ENCODE data around the gene RRAS. TPM values are rescaled to one million over a fixed set of nuclear protein-coding genes. Genes with fewer than 3 reads are reported as not detected.
"Not testable (repeated sequence)": the region's sequence is repeated elsewhere in the genome, so short reads cannot be mapped to it uniquely, and the experiment has no call there.

The RRAS gene
- total RNA-seq, 1 donor from 2014 or later = 28.6 TPM

GRCh38 chr19:49624967-49625910 is 14.7 kb downstream of the RRAS start:
- DNase-seq (ENCODE audit: low spot score in 2 of 2, unreplicated experiment in 2 of 2) = no peak
- Mint-ChIP-seq H3K27me3 (ENCODE audit: low read depth) (no peaks in the 10 kb centered on the region), H3K27ac (no peak overlapping the region), H3K9me3 (no peaks in the 10 kb centered on the region), H3K4me1 (no peaks in the 10 kb centered on the region), H3K36me3 (peaks cover 30% of the 10 kb centered on the region), H3K4me3 (no peak overlapping the region)
- no peak for TF ChIP-seq CTCF (IDR thresholded peaks at IDR 0.05; ENCODE audit: unreplicated experiment)

GRCh38 chr19:49617860-49618259 is 22.1 kb downstream of the RRAS start:
- not testable (repeated sequence) for H3K4me1 Mint-ChIP-seq; H3K4me3 Mint-ChIP-seq; H3K27me3 Mint-ChIP-seq (ENCODE audit: low read depth); H3K27ac Mint-ChIP-seq; H3K9me3 Mint-ChIP-seq; DNase-seq (ENCODE audit: low spot score in 2 of 2, unreplicated experiment in 2 of 2)
- peaks cover 47% of the 10 kb centered on the region for H3K36me3 Mint-ChIP-seq

- DNase-seq (ENCODE audit: low spot score in 2 of 2, unreplicated experiment in 2 of 2) = no peak
- Mint-ChIP-seq H3K9me3 (no peaks in the 10 kb centered on the region), H3K27ac (no peak overlapping the region), H3K4me3 (no peak overlapping the region), H3K27me3 (ENCODE audit: low read depth) (no peaks in the 10 kb centered on the region), H3K36me3 (peaks cover 45% of the 10 kb centered on the region), H3K4me1 (no peaks in the 10 kb centered on the region)
- TF ChIP-seq CTCF (IDR thresholded peaks at IDR 0.05; ENCODE audit: unreplicated experiment) = no peak
Measured at GRCh38 chr19:49616945-49617344, 23.0 kb downstream of the RRAS start.

GRCh38 chr19:49616532-49616931 is 23.4 kb downstream of the RRAS start:
- Mint-ChIP-seq H3K27ac (no peak overlapping the region), H3K4me1 (no peaks in the 10 kb centered on the region), H3K36me3 (peaks cover 44% of the 10 kb centered on the region), H3K27me3 (ENCODE audit: low read depth) (no peaks in the 10 kb centered on the region), H3K4me3 (no peak overlapping the region), H3K9me3 (no peaks in the 10 kb centered on the region)
- no peak for DNase-seq (ENCODE audit: low spot score in 2 of 2, unreplicated experiment in 2 of 2)
- no peak for TF ChIP-seq CTCF (IDR thresholded peaks at IDR 0.05; ENCODE audit: unreplicated experiment)

- H3K27me3 Mint-ChIP-seq (ENCODE audit: low read depth) = no peaks in the 10 kb centered on the region
- no peaks in the 10 kb centered on the region for H3K4me1 Mint-ChIP-seq
- H3K9me3 Mint-ChIP-seq = no peaks in the 10 kb centered on the region
- peaks cover 44% of the 10 kb centered on the region for H3K36me3 Mint-ChIP-seq
- H3K27ac Mint-ChIP-seq = no peak overlapping the region
- no peak overlapping the region for H3K4me3 Mint-ChIP-seq
- TF ChIP-seq CTCF (IDR thresholded peaks at IDR 0.05; ENCODE audit: unreplicated experiment) = no peak
- no peak for DNase-seq (ENCODE audit: low spot score in 2 of 2, unreplicated experiment in 2 of 2)
Measured at GRCh38 chr19:49615861-49616260, 24.1 kb downstream of the RRAS start.

GRCh38 chr19:49614096-49614833 is 25.7 kb downstream of the RRAS start:
- H3K27me3 Mint-ChIP-seq (ENCODE audit: low read depth) = no peaks in the 10 kb centered on the region
- TF ChIP-seq CTCF (IDR thresholded peaks at IDR 0.05; ENCODE audit: unreplicated experiment) = no peak

More at GRCh38 chr19:49614096-49614833, 25.7 kb downstream of the RRAS start:
- Mint-ChIP-seq H3K27ac (no peak overlapping the region), H3K4me3 (no peak overlapping the region), H3K9me3 (no peaks in the 10 kb centered on the region), H3K36me3 (peaks cover 45% of the 10 kb centered on the region), H3K4me1 (no peaks in the 10 kb centered on the region)
- no peak for DNase-seq (ENCODE audit: low spot score in 2 of 2, unreplicated experiment in 2 of 2)
